Inflammatory macrophage treated with lipopolysaccharide for 1 hour (primary cell): Measurements from ENCODE around the gene EFCAB6.

Source experiments
- DNase-seq, 2 donors: peaks; one replicate each; pipeline ENCODE4 v3.0.0-alpha.2; 2020 to 2022

Gene EFCAB6

GRCh38 chr22:43828725-43828997 is 16.6 kb upstream of the EFCAB6 start:
- no peak for DNase-seq

- no peak for DNase-seq
Measured at GRCh38 chr22:43827926-43828724, 16.0 kb upstream of the EFCAB6 start.

- no peak for DNase-seq
Measured at GRCh38 chr22:43827003-43827735, 15.1 kb upstream of the EFCAB6 start.

- peak in 1 of 2 donors; percentile 11 for DNase-seq
Measured at GRCh38 chr22:43826142-43827002, 14.3 kb upstream of the EFCAB6 start.

GRCh38 chr22:43825651-43826050 is 13.5 kb upstream of the EFCAB6 start:
- DNase-seq: no peak

- no peak for DNase-seq
Measured at GRCh38 chr22:43824724-43825420, 12.8 kb upstream of the EFCAB6 start.

GRCh38 chr22:43823911-43824665 is 12.0 kb upstream of the EFCAB6 start:
- DNase-seq: no peak

GRCh38 chr22:43823353-43823908 is 11.3 kb upstream of the EFCAB6 start:
- no peak for DNase-seq

GRCh38 chr22:43821606-43822425 is 9.7 kb upstream of the EFCAB6 start:
- DNase-seq: no peak

- DNase-seq: no peak
Measured at GRCh38 chr22:43820651-43821305, 8.7 kb upstream of the EFCAB6 start.

- no peak for DNase-seq
Measured at GRCh38 chr22:43819931-43820640, 8.0 kb upstream of the EFCAB6 start.

GRCh38 chr22:43819421-43819921 is 7.4 kb upstream of the EFCAB6 start:
- DNase-seq: no peak

GRCh38 chr22:43818981-43819380 is 6.9 kb upstream of the EFCAB6 start:
- no peak for DNase-seq

- no peak for DNase-seq
Measured at GRCh38 chr22:43817402-43817801, 5.3 kb upstream of the EFCAB6 start.

GRCh38 chr22:43814264-43814663 is 2.2 kb upstream of the EFCAB6 start:
- DNase-seq: no peak

GRCh38 chr22:43812890-43813289 is 785 bp upstream of the EFCAB6 start:
- DNase-seq: no peak

- DNase-seq: peak in 1 of 2 donors; percentile 45
Measured at GRCh38 chr22:43811777-43812148, 342 bp downstream of the EFCAB6 start.

- DNase-seq: no peak
Measured at GRCh38 chr22:43802897-43803495, 9.1 kb downstream of the EFCAB6 start.

- no peak for DNase-seq
Measured at GRCh38 chr22:43800970-43801369, 11.1 kb downstream of the EFCAB6 start.
